ENCODE data around the gene BCL2A1.

DNA sequence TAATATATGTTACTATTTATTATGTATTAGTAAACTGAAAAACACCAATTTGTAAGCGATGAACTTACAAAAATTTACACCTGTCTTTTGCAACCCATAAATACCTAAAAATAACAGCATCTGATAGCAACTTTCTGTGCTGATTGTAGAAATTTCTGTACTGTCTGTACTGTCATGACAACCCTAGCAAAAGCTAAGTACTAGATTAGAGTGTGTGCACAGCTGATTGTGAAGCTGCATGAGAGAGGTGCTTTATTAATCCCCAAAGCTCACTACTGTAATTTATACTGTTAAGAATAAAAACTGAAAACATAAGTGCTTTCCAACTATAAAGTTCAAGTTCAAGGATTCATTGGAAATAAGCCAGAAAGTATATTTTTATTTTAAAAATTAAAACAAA is 815 bp downstream of the BCL2A1 start:
- TF ChIP-seq, protein P1, sequence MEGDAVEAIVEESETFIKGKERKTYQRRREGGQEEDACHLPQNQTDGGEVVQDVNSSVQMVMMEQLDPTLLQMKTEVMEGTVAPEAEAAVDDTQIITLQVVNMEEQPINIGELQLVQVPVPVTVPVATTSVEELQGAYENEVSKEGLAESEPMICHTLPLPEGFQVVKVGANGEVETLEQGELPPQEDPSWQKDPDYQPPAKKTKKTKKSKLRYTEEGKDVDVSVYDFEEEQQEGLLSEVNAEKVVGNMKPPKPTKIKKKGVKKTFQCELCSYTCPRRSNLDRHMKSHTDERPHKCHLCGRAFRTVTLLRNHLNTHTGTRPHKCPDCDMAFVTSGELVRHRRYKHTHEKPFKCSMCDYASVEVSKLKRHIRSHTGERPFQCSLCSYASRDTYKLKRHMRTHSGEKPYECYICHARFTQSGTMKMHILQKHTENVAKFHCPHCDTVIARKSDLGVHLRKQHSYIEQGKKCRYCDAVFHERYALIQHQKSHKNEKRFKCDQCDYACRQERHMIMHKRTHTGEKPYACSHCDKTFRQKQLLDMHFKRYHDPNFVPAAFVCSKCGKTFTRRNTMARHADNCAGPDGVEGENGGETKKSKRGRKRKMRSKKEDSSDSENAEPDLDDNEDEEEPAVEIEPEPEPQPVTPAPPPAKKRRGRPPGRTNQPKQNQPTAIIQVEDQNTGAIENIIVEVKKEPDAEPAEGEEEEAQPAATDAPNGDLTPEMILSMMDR (IDR thresholded peaks at IDR 0.05 in 8 of 11, conservative IDR thresholded peaks at IDR 0.05 in 3 of 11): no peak
- no peak for TF ChIP-seq POLR2A (IDR thresholded peaks at IDR 0.05)
- TF ChIP-seq POLR2AphosphoS5 (IDR thresholded peaks at IDR 0.05): no peak
